Activated gamma-delta T cell (primary cell): Measurements from ENCODE around the gene KRT2.

Experiments
- DNase-seq: peaks from one replicate; lab custom pipeline; 2025; lab: John Stamatoyannopoulos, UW

The KRT2 gene

GRCh38 chr12:52643233-52644077 is 8.6 kb downstream of the KRT2 start:
- DNase-seq: no peak

GRCh38 chr12:52641468-52641867 is 10.5 kb downstream of the KRT2 start:
- DNase-seq: no peak

- no peak for DNase-seq
These were observed 14.7 kb downstream of the KRT2 start for GRCh38 chr12:52637299-52637698.

GRCh38 chr12:52636592-52637258 is 15.3 kb downstream of the KRT2 start:
- DNase-seq: no peak

GRCh38 chr12:52636189-52636588 is 15.8 kb downstream of the KRT2 start:
- DNase-seq: no peak

- no peak for DNase-seq
These were observed 17.6 kb downstream of the KRT2 start for GRCh38 chr12:52634266-52635056.

- DNase-seq: no peak
These were observed 18.6 kb downstream of the KRT2 start for GRCh38 chr12:52633383-52633782.

- DNase-seq: no peak
These were observed 19.4 kb downstream of the KRT2 start for GRCh38 chr12:52632656-52633055.

GRCh38 chr12:52631676-52632459 is 20.1 kb downstream of the KRT2 start:
- no peak for DNase-seq

GRCh38 chr12:52631264-52631663 is 20.7 kb downstream of the KRT2 start:
- no peak for DNase-seq

- DNase-seq: no peak
These were observed 21.3 kb downstream of the KRT2 start for GRCh38 chr12:52630599-52631200.

GRCh38 chr12:52630008-52630500 is 22.0 kb downstream of the KRT2 start:
- DNase-seq: no peak

GRCh38 chr12:52629281-52630007 is 22.6 kb downstream of the KRT2 start:
- DNase-seq: no peak

- DNase-seq: no peak
These were observed 23.2 kb downstream of the KRT2 start for GRCh38 chr12:52628841-52629240.

- DNase-seq: no peak
These were observed 23.9 kb downstream of the KRT2 start for GRCh38 chr12:52628111-52628507.

GRCh38 chr12:52627395-52628110 is 24.5 kb downstream of the KRT2 start:
- no peak for DNase-seq

- DNase-seq: no peak
These were observed 29.7 kb downstream of the KRT2 start for GRCh38 chr12:52622349-52622748.

GRCh38 chr12:52618866-52619265 is 33.1 kb downstream of the KRT2 start:
- DNase-seq: no peak

- no peak for DNase-seq
These were observed 33.8 kb downstream of the KRT2 start, which contains the start of gene KRT73 for GRCh38 chr12:52618216-52618615. KRT73 (minus strand) TSS chr12:52618559; CDS start chr12:52618524, 35 bp downstream.

- DNase-seq: no peak
These were observed 34.6 kb downstream of the KRT2 start for GRCh38 chr12:52617403-52617785.
